HepG2 (cell line): ENCODE measurements around the gene NINL. TPM values are rescaled to one million over a fixed set of nuclear protein-coding genes. Genes with fewer than 3 reads are reported as not detected.

Experiments used
- BHLHE40 ChIP-seq: IDR thresholded peaks from 2 replicates; pipeline ENCODE4 v1.6.1; 2011; ENCODE audit warnings: low read length, improper control_type of control experiment
- DNMT3B ChIP-seq: conservative IDR thresholded peaks from 2 replicates; pipeline ENCODE4 v1.6.1; 2016; ENCODE audit warnings: missing biosample characterization, control low read depth
- JDP2 ChIP-seq: sonication (generic); formaldehyde crosslinking; IDR thresholded peaks from 2 replicates; pipeline ENCODE4 v1.8.1; 2022; ENCODE audit warnings: missing genetic modification reagents, borderline replicate concordance
- MEF2D ChIP-seq: sonication (generic); formaldehyde crosslinking; IDR thresholded peaks from 2 replicates; pipeline ENCODE4 v1.5.1; 2020; ENCODE audit warnings: mild to moderate bottlenecking, missing genetic modification reagents
- MXI1 ChIP-seq: IDR thresholded peaks from 3 replicates; pipeline ENCODE4 v1.6.1; 2012; ENCODE audit warnings: low read depth, low read length, inconsistent platforms, borderline replicate concordance
- PAWR ChIP-seq: sonication (generic); formaldehyde crosslinking; IDR thresholded peaks from 2 replicates; pipeline ENCODE4 v1.4.0; 2020; ENCODE audit warnings: missing genetic modification reagents, mild to moderate bottlenecking, borderline replicate concordance
- RBAK ChIP-seq: sonication (generic); formaldehyde crosslinking; IDR thresholded peaks from 2 replicates; pipeline ENCODE4 v1.5.1; 2020; ENCODE audit warnings: mild to moderate bottlenecking, missing genetic modification reagents
- RBM39 ChIP-seq: fragments of 200-400 bp; formaldehyde crosslinking; IDR thresholded peaks from one replicate; pipeline ENCODE4 v1.6.1; 2018; ENCODE audit warnings: antibody characterized with exemption, mild to moderate bottlenecking, low read depth, low read length; ENCODE audit not compliant: poor library complexity, severe bottlenecking
- RELA ChIP-seq: sonication (generic); formaldehyde crosslinking; IDR thresholded peaks from 2 replicates; pipeline ENCODE4 v1.4.0; 2020; ENCODE audit warnings: missing genetic modification reagents
- SAFB2 ChIP-seq: sonication (generic); formaldehyde crosslinking; IDR thresholded peaks from 2 replicates; pipeline ENCODE4 v1.5.1; 2020; ENCODE audit warnings: missing genetic modification reagents, low read depth, mild to moderate bottlenecking, borderline replicate concordance
- SIN3A ChIP-seq: IDR thresholded peaks from 2 replicates; pipeline ENCODE4 v1.6.1; 2011; ENCODE audit warnings: low read depth, mild to moderate bottlenecking, control low read depth, low read length, borderline replicate concordance
- SNAI1 ChIP-seq: sonication (generic); formaldehyde crosslinking; IDR thresholded peaks from 2 replicates; pipeline ENCODE4 v1.5.0; 2020; ENCODE audit warnings: mild to moderate bottlenecking, missing genetic modification reagents, borderline replicate concordance
- SOX6 ChIP-seq, 2 experiments: fragments of 450-650 bp in 1 of 2; sonication (generic) in 1 of 2; formaldehyde crosslinking in 1 of 2; IDR thresholded peaks; 2 replicates each; pipeline versions ENCODE4 v1.4.0 to v1.6.1; 2017 to 2020; ENCODE audit warnings: antibody characterized with exemption in 1 of 2, mild to moderate bottlenecking in 1 of 2, missing genetic modification reagents in 1 of 2
- SRF ChIP-seq: IDR thresholded peaks from 2 replicates; pipeline ENCODE4 v1.6.1; 2011; ENCODE audit warnings: mild to moderate bottlenecking, low read depth, low read length, moderate library complexity
- TARDBP ChIP-seq: sonication (generic); formaldehyde crosslinking; IDR thresholded peaks from 2 replicates; pipeline ENCODE4 v1.8.0; 2022; ENCODE audit warnings: mild to moderate bottlenecking, missing genetic modification reagents
- TEF ChIP-seq: sonication (generic); formaldehyde crosslinking; IDR thresholded peaks from 2 replicates; pipeline ENCODE4 v1.5.0; 2020; ENCODE audit warnings: missing genetic modification reagents
- ZBTB26 ChIP-seq: IDR thresholded peaks from 2 replicates; pipeline ENCODE4 v1.6.1; 2016; ENCODE audit warnings: missing compliant biosample characterization, missing genetic modification reagents, borderline replicate concordance
- ZHX1 ChIP-seq: sonication (generic); formaldehyde crosslinking; IDR thresholded peaks from 2 replicates; pipeline ENCODE4 v1.8.1; 2022; ENCODE audit warnings: low read depth, mild to moderate bottlenecking, missing genetic modification reagents
- ZNF224 ChIP-seq: sonication (generic); formaldehyde crosslinking; IDR thresholded peaks from 2 replicates; pipeline ENCODE4 v1.5.0; 2020; ENCODE audit warnings: mild to moderate bottlenecking, missing genetic modification reagents
- ZNF337 ChIP-seq: sonication (generic); formaldehyde crosslinking; IDR thresholded peaks from 2 replicates; pipeline ENCODE4 v1.5.1; 2020; ENCODE audit warnings: missing genetic modification reagents, low read depth, mild to moderate bottlenecking, borderline replicate concordance
- ZNF350 ChIP-seq: sonication (generic); formaldehyde crosslinking; IDR thresholded peaks from 2 replicates; pipeline ENCODE4 v1.4.0; 2020; ENCODE audit warnings: mild to moderate bottlenecking, low read depth, missing genetic modification reagents, borderline replicate concordance
- ZNF432 ChIP-seq: sonication (generic); formaldehyde crosslinking; IDR thresholded peaks from 2 replicates; pipeline ENCODE4 v1.5.0; 2020; ENCODE audit warnings: missing genetic modification reagents, mild to moderate bottlenecking, borderline replicate concordance
- ZNF572 ChIP-seq: sonication (generic); formaldehyde crosslinking; IDR thresholded peaks from 2 replicates; pipeline ENCODE4 v1.5.1; 2020; ENCODE audit warnings: mild to moderate bottlenecking, missing genetic modification reagents
- ZNF598 ChIP-seq: sonication (generic); formaldehyde crosslinking; IDR thresholded peaks from 2 replicates; pipeline ENCODE4 v1.5.1; 2020; ENCODE audit warnings: mild to moderate bottlenecking, missing genetic modification reagents, borderline replicate concordance
- ZNF615 ChIP-seq: sonication (generic); formaldehyde crosslinking; IDR thresholded peaks from 2 replicates; pipeline ENCODE4 v1.5.0; 2020; ENCODE audit warnings: mild to moderate bottlenecking, missing genetic modification reagents, borderline replicate concordance
- polyA plus RNA-seq, 8 experiments: library from polyadenylated mRNA; depleted of rRNA in 3 of 8; stranded (reverse) in 7 of 8; unstranded in 1 of 8; fragments of >200 nt; fragmentation: Illumina TruSeq in 4 of 8; extraction: Trizol in 4 of 8; gene quantifications; 2 replicates each; pipeline versions ENCODE4 v1.2.1 to v1.2.3, GENCODE V29; 2011 to 2016; ENCODE audit warnings: low read depth in 4 of 8, missing spikeins in 1 of 8, mixed read lengths in 1 of 8; ENCODE audit not compliant: insufficient read depth in 1 of 8
- total RNA-seq, 5 experiments: library from RNA; depleted of rRNA; stranded (reverse); fragments of >200 nt; fragmentation: Illumina TruSeq; extraction: Trizol; gene quantifications; 2 replicates each; pipeline ENCODE4 v1.2.3, GENCODE V29; 2016; ENCODE audit warnings: low read depth in 1 of 5

NINL gene
- total and polyA plus RNA-seq, 2 of the 13 experiments (the other 11 are each of a cell fraction or from before 2014, with no cell fraction given) = 32.3 to 34.3 TPM

GRCh38 chr20:25525867-25526266 is 59.5 kb downstream of the NINL start (continued):
- TF ChIP-seq ZHX1 (CRISPR knock-in tag) (no peak), MXI1 (peak; percentile 79; the same call in 1 of the 3 replicates), ZNF572 (CRISPR knock-in tag) (no peak), ZNF224 (CRISPR knock-in tag) (0 out of 2 replicates have a peak, but pooled peaks have one; percentile 54), ZNF432 (CRISPR knock-in tag) (0 out of 2 replicates have a peak, but pooled peaks have one; percentile 93), TEF (CRISPR knock-in tag) (no peak), SRF (no peak), BHLHE40 (no peak; the same call in 1 of the 2 replicates), RBM39 (no peak), ZBTB26 (CRISPR knock-in tag) (no peak), SOX6 (IDR thresholded peaks at IDR 0.05) (no peak), SOX6 (CRISPR knock-in tag; IDR thresholded peaks at IDR 0.05) (peak; percentile 98), SAFB2 (CRISPR knock-in tag) (no peak), PAWR (no peak), JDP2 (CRISPR knock-in tag) (no peak), DNMT3B (CRISPR knock-in tag) (0 out of 2 replicates have a peak, but pooled peaks have one; percentile 76), MEF2D (CRISPR knock-in tag) (no peak; the same call in 1 of the 2 replicates), TARDBP (CRISPR knock-in tag) (peak; percentile 74; the same call in 1 of the 2 replicates), ZNF598 (CRISPR knock-in tag) (no peak), ZNF350 (CRISPR knock-in tag) (no peak), SIN3A (no peak), RBAK (no peak), SNAI1 (CRISPR knock-in tag) (no peak), ZNF615 (CRISPR knock-in tag) (no peak), RELA (CRISPR knock-in tag) (no peak), ZNF337 (no peak)
